Heart left ventricle (tissue), 16 donors: ENCODE measurements around the gene NFIB. TPM values are rescaled to one million over a fixed set of nuclear protein-coding genes. Genes with fewer than 3 reads are reported as not detected.

ENCODE experiments used
- ATAC-seq, 4 donors: fragments of 200-7000 bp; cut with Tn5 transposase; one replicate each; pipeline ENCODE4 v1.9.1; 2020 to 2022; ENCODE audit warnings: moderate library complexity in 4 of 4, mild to moderate bottlenecking in 3 of 4, moderate number of reproducible peaks in 1 of 4
- DNase-seq, 5 donors: peaks; one replicate each; pipeline ENCODE4 v3.0.0-alpha.2; 2020
- H3K27ac ChIP-seq, 12 donors: fragments of 200-600 bp; sonication (generic) in 4 of 12; one replicate each; pipeline versions ENCODE4 v1.5.0 to v1.8.0; 2016 to 2022; ENCODE audit warnings: mild to moderate bottlenecking in 2 of 12
- H3K27me3 ChIP-seq, 9 donors: fragments of 200-600 bp; sonication (generic) in 2 of 9; one replicate each; pipeline versions ENCODE4 v1.5.1 to v1.8.0; 2016 to 2022; ENCODE audit warnings: mild to moderate bottlenecking in 3 of 9
- H3K36me3 ChIP-seq, 9 donors: fragments of 200-600 bp; sonication (generic) in 2 of 9; one replicate each; pipeline versions ENCODE4 v1.5.0 to v1.8.0; 2018 to 2022; ENCODE audit warnings: mild to moderate bottlenecking in 2 of 9
- H3K4me1 ChIP-seq, 12 donors: fragments of 200-600 bp; sonication (generic) in 4 of 12; one replicate each; pipeline versions ENCODE4 v1.5.0 to v1.8.0; 2016 to 2022; ENCODE audit warnings: mild to moderate bottlenecking in 3 of 12
- H3K4me3 ChIP-seq, 12 donors: fragments of 200-600 bp; sonication (generic) in 4 of 12; one replicate each; pipeline versions ENCODE4 v1.5.0 to v1.8.0; 2017 to 2022; ENCODE audit warnings: mild to moderate bottlenecking in 9 of 12, moderate library complexity in 4 of 12
- H3K9me3 ChIP-seq, 12 donors: fragments of 200-600 bp; sonication (generic) in 4 of 12; one replicate each; pipeline versions ENCODE4 v1.5.0 to v1.8.0; 2016 to 2022; ENCODE audit warnings: mild to moderate bottlenecking in 1 of 12
- CTCF ChIP-seq, 12 donors: fragments of 200-600 bp; sonication (generic) in 4 of 12; IDR thresholded peaks; one replicate each; pipeline versions ENCODE4 v1.5.0 to v1.8.0; 2018 to 2022; ENCODE audit warnings: antibody characterized with exemption in 12 of 12, mild to moderate bottlenecking in 5 of 12
- POLR2A ChIP-seq, 2 donors: fragments of 450-650 bp; IDR thresholded peaks; one replicate each; pipeline ENCODE4 v1.6.1; 2017; ENCODE audit warnings: antibody characterized with exemption in 2 of 2, mild to moderate bottlenecking in 2 of 2, moderate library complexity in 2 of 2
- WGBS, 4 donors: extraction: QIAGEN DNeasy Blood & Tissue Kit in 2 of 4; methylation state at CpG; one replicate each; pipeline versions ENCODE4 v1.1.5 to v1.1.7; 2013 to 2018; 5-methylcytosine and 5-hydroxymethylcytosine counted together
- intact Hi-C, 10 donors: fragments of 100-400 bp; cut with DNase I; formaldehyde crosslinking; loops; one replicate each; pipeline versions ENCODE4 v1.11.1 to v1.14.2; 2022
- polyA plus RNA-seq, 2 donors: library from polyadenylated mRNA; stranded (reverse); fragments of 200-250 nt; gene quantifications; one replicate each; pipeline ENCODE4 v1.2.3, GENCODE V29; 2013
- total RNA-seq, 9 donors: library from RNA; depleted of rRNA in 2 of 9; stranded (reverse); fragments of >200 nt in 2 of 9; fragmentation: NEBNext Ultra II Directional in 3 of 9; extraction: Animal tissue kit (Norgen Biotek cat#: 25700) in 3 of 9; gene quantifications; one replicate each; pipeline versions ENCODE4 v1.1.0 to v1.2.4, GENCODE V29; 2016 to 2023
- donor health status: ischemic (EF 13 %, LVEDD 7.1; RV severe dilation, severe dysfunction).
- donor health status: healthy with polysubstance abuse.
- donor health status: DM: no; HTN: yes; CAD: no.
- donor health status: DM: no; HTN: no; CAD: no.
- donor health status: ischemic (EF 25% LVEDD 6.9; RV normal size, moderate dysfunction).
- donor health status: ischemic (EF 25% LVEDD 5.7; RV mildly dilated, moderate dysfunction).
- donor health status: healthy.
- donor health status: DM: yes; HTN: yes; CAD: no.
- donor health status: ischemic (EF 35%, LVEDD 5.7; RV mildly dilated, moderate dysfunction).
- donor health status: nonischemic (EF 11% LVEDD 7.7; RV severe dilation, severe dysfunction).
- donor health status: DM: yes; HTN: yes; CAD: no.
- donor health status: PGD.
- donor health status: ischemic (EF 29% LVEDD 5.4; RV normal size, mild dysfunction).
- donor health status: nonischemic (EF 23%, LVEDD 6.1; RV moderate dilation, normal function).

Gene NFIB
- total and polyA plus RNA-seq, 11 donors: 24.5 to 148 (median 98.2) TPM

GRCh38 chr9:14037331-14037730 lies 276.6 kb downstream of the NFIB start:
- 81 to 88% (median 86%) methylated on average over 4 of the region's 4 CpGs for WGBS, 4 donors
- ATAC-seq (no peak), DNase-seq (no peak)
- Histone ChIP-seq H3K27me3 (no peaks in the 10 kb centered on the region), H3K4me3 (no peak overlapping the region), H3K9me3 (no peaks in the 10 kb centered on the region), H3K27ac (no peak overlapping the region), H3K4me1 (peaks cover 0 to 4% (median 0%) of the 10 kb centered on the region in 12 donors), H3K36me3 (no peaks in the 10 kb centered on the region)
- intact Hi-C loops: loop anchor here in 5 of 10 donors (10.0 kb wide), 5 partner anchors 47 to 483 kb away; no protein-coding TSS in a partner anchor
- TF ChIP-seq CTCF (IDR thresholded peaks at IDR 0.05): no peak
- no peak for TF ChIP-seq POLR2A (IDR thresholded peaks at IDR 0.05)

- Histone ChIP-seq H3K4me1 (peaks cover 0 to 43% (median 18%) of the 10 kb centered on the region in 12 donors), H3K36me3 (no peaks in the 10 kb centered on the region), H3K27me3 (no peaks in the 10 kb centered on the region), H3K27ac (no peak overlapping the region), H3K9me3 (no peaks in the 10 kb centered on the region), H3K4me3 (no peak overlapping the region)
- no peak for TF ChIP-seq POLR2A (IDR thresholded peaks at IDR 0.05)
- no peak for TF ChIP-seq CTCF (IDR thresholded peaks at IDR 0.05)
- intact Hi-C loops: loop anchor here in 7 of 10 donors (5.0 to 10.0 kb wide), 9 partner anchors 52 to 478 kb away; no protein-coding TSS in a partner anchor
- WGBS, 4 donors: 86 to 92% (median 91%) methylated on average over 3 of the region's 3 CpGs
- DNase-seq: no peak
- ATAC-seq: no peak
Measured at GRCh38 chr9:14033067-14033466, 280.9 kb downstream of the NFIB start.
